HCT116 (cell line): ENCODE measurements around the gene RELB. TPM values are rescaled to one million over a fixed set of nuclear protein-coding genes. Genes with fewer than 3 reads are reported as not detected.

Source experiments
- ATAC-seq: fragments of 200-7000 bp; cut with Tn5 transposase; 2 replicates; pipeline ENCODE4 v1.9.1; 2020; ENCODE audit warnings: mild to moderate bottlenecking, moderate library complexity
- BruUV-seq: library from RNA; stranded (reverse); fragments of 400-500 nt; replicated peaks from 2 replicates; lab custom pipeline; 2021; lab: Mats Ljungman, UMichigan
- CTCF ChIA-PET: fragments of 300-600 bp; sonication (Branson Sonifier 250); formaldehyde crosslinking; loops from one replicate; lab custom pipeline; 2021; ENCODE audit warnings: antibody characterized with exemption; lab: Charles Lee
- POLR2A ChIA-PET: fragments of 300-600, 350-600 bp; sonication (Branson Sonifier 250); formaldehyde crosslinking; loops from one replicate; lab custom pipeline; 2021; ENCODE audit warnings: antibody characterized with exemption; lab: Charles Lee
- RAD21 ChIA-PET, 2 experiments: fragments of 300-600 bp; sonication (Branson Sonifier 250); formaldehyde crosslinking; loops; one replicate each; lab custom pipeline; 2023; ENCODE audit warnings: low total read pairs in 2 of 2; ENCODE audit not compliant: uncharacterized antibody in 2 of 2, unreplicated experiment in 2 of 2, low non-redundant PET in 1 of 2; lab: Charles Lee
- DNase-seq: peaks from one replicate; pipeline ENCODE4 v3.0.0-alpha.2; 2010; ENCODE audit warnings: low read depth, low spot score
- H2AFZ ChIP-seq: fragments of 200-600 bp; shearing (Covaris generic), sonication (generic); 2 replicates; pipeline ENCODE4 v1.6.1; 2017; ENCODE audit warnings: low read depth, mixed run types, mixed read lengths, antibody characterized with exemption, low read length; ENCODE audit not compliant: poor library complexity, severe bottlenecking
- H3K27ac ChIP-seq: 2 replicates; pipeline ENCODE4 v1.5.1; 2012; ENCODE audit warnings: low read depth, low read length
- H3K27me3 ChIP-seq: fragments of 200-600 bp; sonication (generic); 2 replicates; pipeline ENCODE4 v1.6.1; 2016; ENCODE audit warnings: mixed run types, low read length, mixed read lengths; ENCODE audit not compliant: insufficient read depth
- H3K36me3 ChIP-seq, 2 experiments: fragments of 200-500 bp in 1 of 2; fragments of 200-600 bp in 1 of 2; sonication (Bioruptor generic) in 1 of 2; sonication (generic) in 1 of 2; 2 replicates each; pipeline versions ENCODE4 v1.5.1 to v1.6.1; 2014 to 2016; ENCODE audit warnings: low read length in 2 of 2, inconsistent platforms in 1 of 2, mixed read lengths in 1 of 2, mixed run types in 1 of 2; ENCODE audit not compliant: insufficient read depth in 2 of 2, control insufficient read depth in 1 of 2
- H3K4me1 ChIP-seq, 2 experiments: fragments of 200-600 bp in 1 of 2; sonication (generic) in 1 of 2; 2 replicates each; pipeline versions ENCODE4 v1.5.1 to v1.6.1; 2012 to 2017; ENCODE audit warnings: low read length in 2 of 2, inconsistent platforms in 1 of 2, mild to moderate bottlenecking in 1 of 2, mixed read lengths in 1 of 2, mixed run types in 1 of 2, moderate library complexity in 1 of 2; ENCODE audit not compliant: insufficient read depth in 2 of 2, control insufficient read depth in 1 of 2
- H3K4me2 ChIP-seq: fragments of 200-600 bp; sonication (generic); 2 replicates; pipeline ENCODE4 v1.6.1; 2017; ENCODE audit warnings: mixed run types, low read length, mixed read lengths
- H3K4me3 ChIP-seq, 2 experiments: fragments of 200-600 bp in 1 of 2; sonication (generic) in 1 of 2; replicated peaks in 1 of 2; 2 replicates each; pipeline ENCODE4 v1.5.1; 2011 to 2016; ENCODE audit warnings: low read length in 2 of 2, control low read depth in 1 of 2, low read depth in 1 of 2, mild to moderate bottlenecking in 1 of 2, mixed read lengths in 1 of 2, mixed run types in 1 of 2
- H3K79me2 ChIP-seq: fragments of 200-600 bp; sonication (generic); 2 replicates; pipeline ENCODE4 v1.6.1; 2017; ENCODE audit warnings: mild to moderate bottlenecking, mixed run types, low read length, moderate library complexity, mixed read lengths; ENCODE audit not compliant: insufficient read depth
- H3K9ac ChIP-seq: fragments of 200-600 bp; sonication (generic); 2 replicates; pipeline ENCODE4 v1.6.1; 2016; ENCODE audit warnings: low read length, mixed read lengths
- H3K9me2 ChIP-seq: fragments of 200-600 bp; sonication (generic), shearing (Covaris generic); 2 replicates; pipeline ENCODE4 v1.6.1; 2017; ENCODE audit warnings: mixed run types, mild to moderate bottlenecking, moderate library complexity; ENCODE audit not compliant: insufficient read depth
- H3K9me3 ChIP-seq, 2 experiments: fragments of 200-500 bp in 1 of 2; fragments of 200-600 bp in 1 of 2; sonication (Bioruptor generic) in 1 of 2; sonication (generic) in 1 of 2; 2 replicates each; pipeline ENCODE4 v1.6.1; 2014 to 2017; ENCODE audit warnings: low read length in 2 of 2, mixed read lengths in 2 of 2, inconsistent platforms in 1 of 2, low read depth in 1 of 2, mild to moderate bottlenecking in 1 of 2, mixed run types in 1 of 2, moderate library complexity in 1 of 2; ENCODE audit not compliant: control insufficient read depth in 1 of 2, insufficient read depth in 1 of 2
- H4K20me1 ChIP-seq: fragments of 200-600 bp; sonication (generic), shearing (Covaris generic); 2 replicates; pipeline ENCODE4 v1.6.1; 2017; ENCODE audit warnings: mixed run types, mild to moderate bottlenecking, moderate library complexity; ENCODE audit not compliant: insufficient read depth
- CEBPB ChIP-seq: IDR thresholded peaks from 2 replicates; pipeline ENCODE4 v1.6.1; 2012; ENCODE audit warnings: low read depth
- EGR1 ChIP-seq: IDR thresholded peaks from 2 replicates; pipeline ENCODE4 v1.6.1; 2012; ENCODE audit warnings: low read depth
- EZH2phosphoT487 ChIP-seq: fragments of 200-600 bp; IDR thresholded peaks from 2 replicates; pipeline ENCODE4 v1.6.1; 2018; ENCODE audit warnings: antibody characterized with exemption, borderline replicate concordance
- POLR2A ChIP-seq: IDR thresholded peaks from 2 replicates; pipeline ENCODE4 v1.7.0; 2011; ENCODE audit warnings: borderline replicate concordance; ENCODE audit not compliant: insufficient read depth, insufficient read length; ENCODE audit errors: extremely low read depth
- POLR2AphosphoS5 ChIP-seq: IDR thresholded peaks from 2 replicates; pipeline ENCODE4 v1.6.1; 2011; ENCODE audit warnings: mild to moderate bottlenecking, low read depth, low read length, moderate library complexity
- RAD21 ChIP-seq: IDR thresholded peaks from 2 replicates; pipeline ENCODE4 v1.6.1; 2012; ENCODE audit warnings: low read depth, mild to moderate bottlenecking
- SP1 ChIP-seq: IDR thresholded peaks from 2 replicates; pipeline ENCODE4 v1.6.1; 2012; ENCODE audit warnings: low read depth
- TCF7L2 ChIP-seq: IDR thresholded peaks from 2 replicates; pipeline ENCODE4 v1.7.0; 2011; ENCODE audit warnings: borderline replicate concordance, inconsistent platforms; ENCODE audit not compliant: insufficient read depth, insufficient read length; ENCODE audit errors: extremely low read depth
- YY1 ChIP-seq: IDR thresholded peaks from 2 replicates; pipeline ENCODE4 v1.6.1; 2011; ENCODE audit warnings: low read length, low read depth, moderate library complexity, mild to moderate bottlenecking; ENCODE audit not compliant: insufficient replicate concordance; ENCODE audit errors: extremely low read depth
- ZFX ChIP-seq: fragments of 450-650 bp; IDR thresholded peaks from 2 replicates; pipeline ENCODE4 v1.6.1; 2017
- intact Hi-C: fragments of 100-400 bp; cut with micrococcal nuclease; formaldehyde crosslinking; loops from 2 replicates; pipeline ENCODE4 v1.10.0; 2022
- total RNA-seq: library from RNA; stranded (reverse); gene quantifications from one replicate; pipeline ENCODE4 v1.2.1, GENCODE V29; 2021; ENCODE audit not compliant: unreplicated experiment
- TF ChIP-seq, protein P1 (sequence below): IDR thresholded peaks from 2 replicates; pipeline ENCODE4 v1.6.1; 2011; ENCODE audit warnings: mild to moderate bottlenecking, low read length, moderate library complexity; ENCODE audit not compliant: insufficient replicate concordance; ENCODE audit errors: extremely low read depth
- TF ChIP-seq, protein P2 (sequence below): IDR thresholded peaks from 2 replicates; pipeline ENCODE4 v1.6.1; 2012
- TF ChIP-seq, protein P3 (sequence below): IDR thresholded peaks from 2 replicates; pipeline ENCODE4 v1.6.1; 2012; ENCODE audit warnings: low read depth

The RELB gene
- total RNA-seq, 1 experiment from 2014 or later, result 12.9 TPM

DNA sequence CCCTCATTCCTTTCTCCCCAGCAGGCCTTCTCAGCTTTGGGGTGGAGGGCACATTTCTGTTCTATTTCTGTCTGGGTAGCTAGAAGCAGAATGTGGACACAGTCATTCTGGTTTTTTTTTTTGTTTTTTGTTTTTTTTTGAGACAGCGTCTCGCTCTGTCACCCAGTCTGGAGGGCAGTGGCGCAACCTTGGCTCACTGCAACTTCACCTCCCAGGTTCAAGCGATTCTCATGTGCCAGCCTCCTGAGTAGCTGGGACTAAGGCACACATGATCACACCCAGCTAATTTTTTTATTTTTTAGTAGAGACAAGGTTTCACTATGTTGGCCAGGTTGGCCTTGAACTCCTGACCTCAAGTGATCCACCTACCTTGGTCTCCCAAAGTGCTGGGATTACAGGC is 25.8 kb upstream of the RELB start:
- Histone ChIP-seq H3K9me3 (no peaks in the 10 kb centered on the region), H3K4me2 (no peak overlapping the region), H3K27me3 (no peaks in the 10 kb centered on the region), H3K9ac (no peak overlapping the region), H3K4me3 (no peak overlapping the region), H3K36me3 (peaks cover 40 to 49% of the 10 kb centered on the region in 2 experiments; a peak in 3 of 4 replicates), H3K27ac (no peak overlapping the region), H3K4me1 (no peaks in the 10 kb centered on the region), H3K9me2 (no peaks in the 10 kb centered on the region), H3K79me2 (no peaks in the 10 kb centered on the region), H4K20me1 (no peaks in the 10 kb centered on the region), H2AFZ (no peak overlapping the region)
- ChIA-PET RAD21 (no interaction called here), CTCF (no interaction called here), POLR2A (interaction anchor here (0.6 kb wide), 1 partner anchor 293 kb away, joined by 3 read pairs; no protein-coding TSS in a partner anchor)
- no peak for TF ChIP-seq RAD21
- no peak for TF ChIP-seq POLR2AphosphoS5
- no peak for TF ChIP-seq POLR2A
- no peak for TF ChIP-seq TCF7L2
- no peak for TF ChIP-seq ZFX
- no peak for TF ChIP-seq SP1
- TF ChIP-seq YY1, result no peak
- TF ChIP-seq, protein P1, sequence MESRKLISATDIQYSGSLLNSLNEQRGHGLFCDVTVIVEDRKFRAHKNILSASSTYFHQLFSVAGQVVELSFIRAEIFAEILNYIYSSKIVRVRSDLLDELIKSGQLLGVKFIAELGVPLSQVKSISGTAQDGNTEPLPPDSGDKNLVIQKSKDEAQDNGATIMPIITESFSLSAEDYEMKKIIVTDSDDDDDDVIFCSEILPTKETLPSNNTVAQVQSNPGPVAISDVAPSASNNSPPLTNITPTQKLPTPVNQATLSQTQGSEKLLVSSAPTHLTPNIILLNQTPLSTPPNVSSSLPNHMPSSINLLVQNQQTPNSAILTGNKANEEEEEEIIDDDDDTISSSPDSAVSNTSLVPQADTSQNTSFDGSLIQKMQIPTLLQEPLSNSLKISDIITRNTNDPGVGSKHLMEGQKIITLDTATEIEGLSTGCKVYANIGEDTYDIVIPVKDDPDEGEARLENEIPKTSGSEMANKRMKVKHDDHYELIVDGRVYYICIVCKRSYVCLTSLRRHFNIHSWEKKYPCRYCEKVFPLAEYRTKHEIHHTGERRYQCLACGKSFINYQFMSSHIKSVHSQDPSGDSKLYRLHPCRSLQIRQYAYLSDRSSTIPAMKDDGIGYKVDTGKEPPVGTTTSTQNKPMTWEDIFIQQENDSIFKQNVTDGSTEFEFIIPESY, result no peak
- TF ChIP-seq CEBPB, result no peak
- TF ChIP-seq, protein P2, sequence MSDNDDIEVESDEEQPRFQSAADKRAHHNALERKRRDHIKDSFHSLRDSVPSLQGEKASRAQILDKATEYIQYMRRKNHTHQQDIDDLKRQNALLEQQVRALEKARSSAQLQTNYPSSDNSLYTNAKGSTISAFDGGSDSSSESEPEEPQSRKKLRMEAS, result no peak
- no peak for TF ChIP-seq EZH2phosphoT487
- no peak for TF ChIP-seq EGR1
- TF ChIP-seq, protein P3, sequence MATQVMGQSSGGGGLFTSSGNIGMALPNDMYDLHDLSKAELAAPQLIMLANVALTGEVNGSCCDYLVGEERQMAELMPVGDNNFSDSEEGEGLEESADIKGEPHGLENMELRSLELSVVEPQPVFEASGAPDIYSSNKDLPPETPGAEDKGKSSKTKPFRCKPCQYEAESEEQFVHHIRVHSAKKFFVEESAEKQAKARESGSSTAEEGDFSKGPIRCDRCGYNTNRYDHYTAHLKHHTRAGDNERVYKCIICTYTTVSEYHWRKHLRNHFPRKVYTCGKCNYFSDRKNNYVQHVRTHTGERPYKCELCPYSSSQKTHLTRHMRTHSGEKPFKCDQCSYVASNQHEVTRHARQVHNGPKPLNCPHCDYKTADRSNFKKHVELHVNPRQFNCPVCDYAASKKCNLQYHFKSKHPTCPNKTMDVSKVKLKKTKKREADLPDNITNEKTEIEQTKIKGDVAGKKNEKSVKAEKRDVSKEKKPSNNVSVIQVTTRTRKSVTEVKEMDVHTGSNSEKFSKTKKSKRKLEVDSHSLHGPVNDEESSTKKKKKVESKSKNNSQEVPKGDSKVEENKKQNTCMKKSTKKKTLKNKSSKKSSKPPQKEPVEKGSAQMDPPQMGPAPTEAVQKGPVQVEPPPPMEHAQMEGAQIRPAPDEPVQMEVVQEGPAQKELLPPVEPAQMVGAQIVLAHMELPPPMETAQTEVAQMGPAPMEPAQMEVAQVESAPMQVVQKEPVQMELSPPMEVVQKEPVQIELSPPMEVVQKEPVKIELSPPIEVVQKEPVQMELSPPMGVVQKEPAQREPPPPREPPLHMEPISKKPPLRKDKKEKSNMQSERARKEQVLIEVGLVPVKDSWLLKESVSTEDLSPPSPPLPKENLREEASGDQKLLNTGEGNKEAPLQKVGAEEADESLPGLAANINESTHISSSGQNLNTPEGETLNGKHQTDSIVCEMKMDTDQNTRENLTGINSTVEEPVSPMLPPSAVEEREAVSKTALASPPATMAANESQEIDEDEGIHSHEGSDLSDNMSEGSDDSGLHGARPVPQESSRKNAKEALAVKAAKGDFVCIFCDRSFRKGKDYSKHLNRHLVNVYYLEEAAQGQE, result no peak
- no TSS peak for BruUV-seq
- ATAC-seq, result no peak
- intact Hi-C loops, result no loop called here
- no peak for DNase-seq
